A549 (cell line): Measurements from ENCODE around the gene TSSK3. TPM values are rescaled to one million over a fixed set of nuclear protein-coding genes. Genes with fewer than 3 reads are reported as not detected.

Source experiments
- ATAC-seq, 2 experiments: fragments of 200-7000 bp in 1 of 2; fragments of >200 bp in 1 of 2; cut with Nextera tagmentation in 1 of 2; cut with Tn5 transposase in 1 of 2; 3 replicates each; pipeline versions ENCODE4 v1.8.0 to v1.9.1; 2018 to 2020; ENCODE audit warnings: mild to moderate bottlenecking in 1 of 2, moderate library complexity in 1 of 2
- CTCF ChIA-PET: fragments of 300-600 bp; sonication (Branson Sonifier 250); formaldehyde crosslinking; extraction: SDS; loops from one replicate; lab custom pipeline; 2021; ENCODE audit warnings: antibody characterized with exemption, inconsistent platforms; lab: Yijun Ruan, JAX
- POLR2A ChIA-PET: fragments of 350-600 bp; formaldehyde crosslinking; extraction: SDS; loops from one replicate; lab custom pipeline; 2021; ENCODE audit warnings: antibody characterized with exemption, inconsistent platforms; lab: Yijun Ruan, JAX
- DNase-seq, 2 experiments: peaks; one replicate each; pipeline versions ENCODE4 v3.0.0 to v3.0.0-alpha.2; 2011 to 2016; ENCODE audit warnings: low read depth in 1 of 2, low spot score in 1 of 2
- FAIRE-seq: peaks from 2 replicates; lab custom pipeline; 2011; peaks lifted over from hg19 to GRCh38; lab: Jason Lieb, UNC
- H3K27ac ChIP-seq, 2 experiments: fragments of >200 bp; sonication (Bioruptor Twin); formaldehyde crosslinking; 3 replicates each; pipeline ENCODE4 v1.5.1; 2016 to 2017
- H3K4me1 ChIP-seq: fragments of >200 bp; sonication (Bioruptor Twin); formaldehyde crosslinking; 3 replicates; pipeline ENCODE4 v1.6.1; 2016
- H3K4me2 ChIP-seq: fragments of >200 bp; sonication (Bioruptor Twin); formaldehyde crosslinking; 3 replicates; pipeline ENCODE4 v1.6.1; 2016
- H3K4me3 ChIP-seq: fragments of >200 bp; sonication (Bioruptor Twin); formaldehyde crosslinking; 3 replicates; pipeline ENCODE4 v1.5.1; 2016
- H3K9me3 ChIP-seq: fragments of >200 bp; sonication (Bioruptor Twin); formaldehyde crosslinking; 3 replicates; pipeline ENCODE4 v1.6.1; 2016
- EHF ChIP-seq: fragments of 250-450 bp; sonication (Bioruptor Pico); IDR thresholded peaks from 2 replicates; pipeline ENCODE4 v1.5.0; 2020; ENCODE audit warnings: mild to moderate bottlenecking
- ESRRA ChIP-seq: fragments of 150-350 bp; IDR thresholded peaks from 2 replicates; pipeline ENCODE4 v1.6.1; 2014; ENCODE audit warnings: mild to moderate bottlenecking, low read length, borderline replicate concordance
- PHF8 ChIP-seq: fragments of 200-600 bp; sonication (generic); IDR thresholded peaks from 2 replicates; pipeline ENCODE4 v1.6.1; 2016; ENCODE audit warnings: low read depth, mild to moderate bottlenecking, antibody characterized with exemption, moderate library complexity, borderline replicate concordance
- POLR2A ChIP-seq: IDR thresholded peaks from 2 replicates; pipeline ENCODE4 v1.6.1; 2012; ENCODE audit warnings: mild to moderate bottlenecking, low read length
- POLR2AphosphoS2 ChIP-seq: conservative IDR thresholded peaks from 2 replicates; pipeline ENCODE4 v1.6.1; 2012; ENCODE audit warnings: low read length, improper control_type of control experiment, inconsistent platforms
- RNF2 ChIP-seq: fragments of 200-600 bp; sonication (generic); IDR thresholded peaks from 2 replicates; pipeline ENCODE4 v1.6.1; 2016; ENCODE audit warnings: low read depth, mild to moderate bottlenecking, antibody characterized with exemption, moderate library complexity, borderline replicate concordance
- ZNF302 ChIP-seq: fragments of 250-450 bp; sonication (Bioruptor Pico); IDR thresholded peaks from 2 replicates; pipeline ENCODE4 v1.9.0; 2021; ENCODE audit warnings: inconsistent platforms, mild to moderate bottlenecking, moderate library complexity
- WGBS: methylation state at CpG from one replicate; pipeline ENCODE4 v1.1.6; 2017; ENCODE audit errors: missing lambda C conversion rate; 5-methylcytosine and 5-hydroxymethylcytosine counted together
- polyA plus RNA-seq, 4 experiments: library from polyadenylated mRNA; depleted of rRNA in 3 of 4; stranded (reverse); fragments of >200 nt; fragmentation: RNase III in 1 of 4; extraction: RNeasy Plus Mini Kit Qiagen cat#74134 plus additional on column Dnase treatment in 1 of 4; gene quantifications; 2 replicates in 3 of 4; 3 replicates in 1 of 4; pipeline ENCODE4 v1.2.3, GENCODE V29; 2011 to 2017
- TF ChIP-seq, protein P1 (sequence below): IDR thresholded peaks from 2 replicates; pipeline ENCODE4 v1.6.1; 2012
- TF ChIP-seq, protein P2 (sequence below): fragments of >200 bp; sonication (Bioruptor Twin); formaldehyde crosslinking; IDR thresholded peaks from 3 replicates; pipeline ENCODE4 v1.5.1; 2016
- TF ChIP-seq, protein P3 (sequence below): fragments of 150-350 bp; IDR thresholded peaks from 2 replicates; pipeline ENCODE4 v1.6.1; 2014; ENCODE audit warnings: low read depth, mild to moderate bottlenecking, low read length
- TF ChIP-seq, protein P4 (sequence below): fragments of 250-450 bp; sonication (Bioruptor Pico); IDR thresholded peaks from 2 replicates; pipeline ENCODE4 v1.5.0; 2021; ENCODE audit warnings: mild to moderate bottlenecking, moderate library complexity, borderline replicate concordance

TSSK3 gene
- polyA plus RNA-seq, 2 of the 4 experiments (the other 2 are of a cell fraction): 0.31 to 0.37 TPM

DNA sequence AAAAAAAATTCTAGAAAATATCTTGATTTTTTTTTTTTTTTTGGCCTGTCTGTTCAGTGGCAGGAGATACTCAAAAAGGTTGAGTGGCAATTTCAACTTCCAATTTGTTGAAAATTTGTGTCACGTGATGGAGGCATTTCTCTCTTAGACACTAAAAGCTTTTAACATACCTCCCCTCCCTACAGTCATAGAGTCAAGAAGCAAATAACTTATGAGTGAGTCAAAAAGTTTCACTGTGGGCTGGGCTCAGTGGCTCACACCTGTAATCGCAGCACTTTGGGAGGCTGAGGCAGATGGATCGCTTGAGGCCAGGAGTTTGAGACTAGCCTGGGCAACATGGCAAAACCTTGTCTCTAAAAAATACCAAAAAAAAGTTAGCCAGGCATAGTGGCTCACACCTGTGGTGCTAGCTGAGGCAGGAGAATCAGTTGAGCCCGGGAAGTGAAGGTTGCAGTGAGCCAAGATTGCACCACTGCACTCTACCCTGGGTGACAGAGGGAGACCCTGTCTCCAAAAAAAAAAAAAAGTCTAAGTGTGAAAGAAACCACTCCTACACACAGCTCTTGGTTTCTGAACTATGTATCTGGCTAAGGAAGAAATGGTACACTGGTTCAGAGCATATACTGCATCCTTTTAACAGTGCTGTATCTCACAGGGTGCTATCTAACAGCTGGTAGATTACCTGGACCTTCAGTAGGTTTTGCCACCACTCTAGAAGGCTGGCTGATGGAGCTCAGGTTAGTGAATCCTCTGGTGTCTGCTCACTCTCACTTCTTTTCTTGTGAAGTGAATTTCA is 43.5 kb downstream of the TSSK3 start:
- no peak for TF ChIP-seq RNF2
- no peak for TF ChIP-seq POLR2AphosphoS2
- TF ChIP-seq, protein P1, sequence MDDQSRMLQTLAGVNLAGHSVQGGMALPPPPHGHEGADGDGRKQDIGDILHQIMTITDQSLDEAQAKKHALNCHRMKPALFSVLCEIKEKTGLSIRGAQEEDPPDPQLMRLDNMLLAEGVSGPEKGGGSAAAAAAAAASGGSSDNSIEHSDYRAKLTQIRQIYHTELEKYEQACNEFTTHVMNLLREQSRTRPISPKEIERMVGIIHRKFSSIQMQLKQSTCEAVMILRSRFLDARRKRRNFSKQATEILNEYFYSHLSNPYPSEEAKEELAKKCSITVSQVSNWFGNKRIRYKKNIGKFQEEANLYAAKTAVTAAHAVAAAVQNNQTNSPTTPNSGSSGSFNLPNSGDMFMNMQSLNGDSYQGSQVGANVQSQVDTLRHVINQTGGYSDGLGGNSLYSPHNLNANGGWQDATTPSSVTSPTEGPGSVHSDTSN: no peak
- no peak for TF ChIP-seq PHF8
- TF ChIP-seq, protein P2, sequence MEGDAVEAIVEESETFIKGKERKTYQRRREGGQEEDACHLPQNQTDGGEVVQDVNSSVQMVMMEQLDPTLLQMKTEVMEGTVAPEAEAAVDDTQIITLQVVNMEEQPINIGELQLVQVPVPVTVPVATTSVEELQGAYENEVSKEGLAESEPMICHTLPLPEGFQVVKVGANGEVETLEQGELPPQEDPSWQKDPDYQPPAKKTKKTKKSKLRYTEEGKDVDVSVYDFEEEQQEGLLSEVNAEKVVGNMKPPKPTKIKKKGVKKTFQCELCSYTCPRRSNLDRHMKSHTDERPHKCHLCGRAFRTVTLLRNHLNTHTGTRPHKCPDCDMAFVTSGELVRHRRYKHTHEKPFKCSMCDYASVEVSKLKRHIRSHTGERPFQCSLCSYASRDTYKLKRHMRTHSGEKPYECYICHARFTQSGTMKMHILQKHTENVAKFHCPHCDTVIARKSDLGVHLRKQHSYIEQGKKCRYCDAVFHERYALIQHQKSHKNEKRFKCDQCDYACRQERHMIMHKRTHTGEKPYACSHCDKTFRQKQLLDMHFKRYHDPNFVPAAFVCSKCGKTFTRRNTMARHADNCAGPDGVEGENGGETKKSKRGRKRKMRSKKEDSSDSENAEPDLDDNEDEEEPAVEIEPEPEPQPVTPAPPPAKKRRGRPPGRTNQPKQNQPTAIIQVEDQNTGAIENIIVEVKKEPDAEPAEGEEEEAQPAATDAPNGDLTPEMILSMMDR: no peak
- TF ChIP-seq, protein P3, sequence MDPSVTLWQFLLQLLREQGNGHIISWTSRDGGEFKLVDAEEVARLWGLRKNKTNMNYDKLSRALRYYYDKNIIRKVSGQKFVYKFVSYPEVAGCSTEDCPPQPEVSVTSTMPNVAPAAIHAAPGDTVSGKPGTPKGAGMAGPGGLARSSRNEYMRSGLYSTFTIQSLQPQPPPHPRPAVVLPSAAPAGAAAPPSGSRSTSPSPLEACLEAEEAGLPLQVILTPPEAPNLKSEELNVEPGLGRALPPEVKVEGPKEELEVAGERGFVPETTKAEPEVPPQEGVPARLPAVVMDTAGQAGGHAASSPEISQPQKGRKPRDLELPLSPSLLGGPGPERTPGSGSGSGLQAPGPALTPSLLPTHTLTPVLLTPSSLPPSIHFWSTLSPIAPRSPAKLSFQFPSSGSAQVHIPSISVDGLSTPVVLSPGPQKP: no peak
- no peak for TF ChIP-seq EHF (CRISPR knock-in tag)
- Histone ChIP-seq H3K27ac (no peak overlapping the region), H3K9me3 (no peaks in the 10 kb centered on the region), H3K4me3 (no peak overlapping the region), H3K4me1 (no peaks in the 10 kb centered on the region), H3K4me2 (no peak overlapping the region)
- ATAC-seq (no peak; a peak in 1 of 6 replicates), DNase-seq (no peak), FAIRE-seq (no peak)
- ChIA-PET CTCF (interaction anchor here (0.7 to 1.4 kb wide), 6 partner anchors 15 to 427 kb away, joined by 3 to 6 read pairs (median 4); no protein-coding TSS in a partner anchor), POLR2A (no interaction called here)
- WGBS: 70% methylated on average over 4 of the region's 4 CpGs

DNA sequence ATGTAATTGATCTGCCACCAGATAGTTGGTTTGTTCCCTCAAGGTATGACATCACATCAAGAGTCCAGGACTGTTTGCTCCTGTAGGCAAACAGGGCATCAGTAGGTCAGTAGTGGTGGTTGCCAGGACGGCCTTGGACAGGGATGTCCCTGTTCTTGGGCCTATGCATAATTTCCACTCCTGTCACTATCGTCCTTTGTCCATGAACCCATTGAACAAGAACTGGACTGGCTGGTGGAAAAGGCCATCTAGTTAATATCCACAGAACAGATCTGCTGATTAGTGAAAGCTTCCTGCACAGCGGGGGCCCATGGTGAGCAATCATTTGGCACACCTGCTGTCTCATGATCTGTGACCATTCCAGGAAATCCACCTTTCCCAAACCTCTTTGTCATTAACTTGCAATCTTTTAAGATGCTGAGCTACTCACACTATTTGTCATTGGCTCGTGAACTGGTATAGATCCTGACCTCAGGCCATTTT is 44.3 kb downstream of the TSSK3 start:
- Histone ChIP-seq H3K9me3 (no peaks in the 10 kb centered on the region), H3K4me2 (no peak overlapping the region), H3K4me1 (no peaks in the 10 kb centered on the region), H3K4me3 (no peak overlapping the region), H3K27ac (no peak overlapping the region)
- ChIA-PET CTCF (interaction anchor here (0.7 to 1.2 kb wide), 4 partner anchors 14 to 428 kb away, joined by 3 to 4 read pairs (median 4); no protein-coding TSS in a partner anchor), POLR2A (no interaction called here)
- DNase-seq: no peak
- no peak for TF ChIP-seq ZNF302
- TF ChIP-seq ESRRA: no peak
- TF ChIP-seq, protein P4, sequence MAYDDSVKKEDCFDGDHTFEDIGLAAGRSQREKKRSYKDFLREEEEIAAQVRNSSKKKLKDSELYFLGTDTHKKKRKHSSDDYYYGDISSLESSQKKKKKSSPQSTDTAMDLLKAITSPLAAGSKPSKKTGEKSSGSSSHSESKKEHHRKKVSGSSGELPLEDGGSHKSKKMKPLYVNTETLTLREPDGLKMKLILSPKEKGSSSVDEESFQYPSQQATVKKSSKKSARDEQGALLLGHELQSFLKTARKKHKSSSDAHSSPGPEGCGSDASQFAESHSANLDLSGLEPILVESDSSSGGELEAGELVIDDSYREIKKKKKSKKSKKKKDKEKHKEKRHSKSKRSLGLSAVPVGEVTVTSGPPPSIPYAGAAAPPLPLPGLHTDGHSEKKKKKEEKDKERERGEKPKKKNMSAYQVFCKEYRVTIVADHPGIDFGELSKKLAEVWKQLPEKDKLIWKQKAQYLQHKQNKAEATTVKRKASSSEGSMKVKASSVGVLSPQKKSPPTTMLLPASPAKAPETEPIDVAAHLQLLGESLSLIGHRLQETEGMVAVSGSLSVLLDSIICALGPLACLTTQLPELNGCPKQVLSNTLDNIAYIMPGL (CRISPR knock-in tag): no peak
- no peak for TF ChIP-seq POLR2AphosphoS2
- no peak for ATAC-seq
- WGBS: 63% methylated on average over 4 of the region's 4 CpGs
- no peak for FAIRE-seq

DNA sequence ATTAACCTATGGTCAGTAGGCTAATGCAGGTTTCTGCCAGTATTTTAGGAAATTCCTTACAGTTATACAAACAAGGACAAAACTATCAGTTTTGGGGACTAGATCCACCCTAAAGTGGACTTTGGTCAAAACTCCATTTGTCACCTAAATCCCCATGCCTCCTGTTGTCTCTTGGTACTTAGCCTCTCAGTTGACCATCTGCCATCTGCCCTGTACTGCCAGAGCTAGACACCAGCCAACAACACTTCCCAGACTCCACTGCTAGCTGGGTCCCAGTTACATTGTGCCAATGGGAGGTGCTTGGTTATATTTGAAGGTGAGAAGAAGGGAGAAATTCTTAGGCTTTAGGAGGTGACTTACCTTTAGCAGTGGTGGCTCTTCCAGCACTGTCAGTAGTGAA is 48.9 kb downstream of the TSSK3 start:
- CTCF ChIA-PET: interaction anchor here (0.6 to 1.8 kb wide), 4 partner anchors 10 to 684 kb away, joined by 3 to 10 read pairs (median 6); no protein-coding TSS in a partner anchor

More for the DNA sequence above, 48.9 kb downstream of the TSSK3 start:
- POLR2A ChIA-PET: no interaction called here
- Histone ChIP-seq H3K4me2 (no peak overlapping the region), H3K4me1 (no peaks in the 10 kb centered on the region), H3K9me3 (no peaks in the 10 kb centered on the region), H3K4me3 (no peak overlapping the region), H3K27ac (no peak overlapping the region)
- DNase-seq: no peak
- TF ChIP-seq POLR2A (no peak), POLR2AphosphoS2 (no peak)
- ATAC-seq: no peak
- no peak for FAIRE-seq
